BJ (cell line): ENCODE results near the gene MXRA8. TPM values are rescaled to one million over a fixed set of nuclear protein-coding genes. Genes with fewer than 3 reads are reported as not detected.

ENCODE experiments used
- CTCF ChIA-PET: fragments of 350-600 bp; formaldehyde crosslinking; extraction: SDS; loops from one replicate; lab custom pipeline; 2021; ENCODE audit warnings: antibody characterized with exemption, inconsistent platforms; lab: Yijun Ruan, JAX
- POLR2A ChIA-PET: fragments of 300-600 bp; sonication (Branson Sonifier 250); formaldehyde crosslinking; extraction: SDS; loops from one replicate; lab custom pipeline; 2021; ENCODE audit warnings: antibody characterized with exemption; lab: Charles Lee
- DNase-seq: peaks from one replicate; pipeline ENCODE4 v3.0.0-alpha.2; 2011; ENCODE audit warnings: low read depth
- H3K27me3 ChIP-seq: 2 replicates; pipeline ENCODE4 v1.6.0; 2011; ENCODE audit warnings: low read length; ENCODE audit not compliant: control insufficient read depth, insufficient read depth
- H3K36me3 ChIP-seq: 2 replicates; pipeline ENCODE4 v1.5.1; 2011; ENCODE audit warnings: low read length; ENCODE audit not compliant: control insufficient read depth, insufficient read depth
- H3K4me3 ChIP-seq: 2 replicates; pipeline ENCODE4 v1.5.1; 2011; ENCODE audit warnings: low read depth, mild to moderate bottlenecking, control low read depth, low read length
- CTCF ChIP-seq: IDR thresholded peaks from 2 replicates; pipeline ENCODE4 v1.5.1; 2011; ENCODE audit warnings: low read depth, mild to moderate bottlenecking, control low read depth, inconsistent platforms, low read length, moderate library complexity; ENCODE audit not compliant: insufficient read depth
- polyA plus RNA-seq: library from polyadenylated mRNA; depleted of rRNA; stranded (reverse); fragments of >200 nt; gene quantifications from 2 replicates; pipeline ENCODE4 v1.2.3, GENCODE V29; 2011

MXRA8 gene
- polyA plus RNA-seq, 1 experiment: 702 TPM

GRCh38 chr1:1353389-1354151 lies 4.8 kb downstream of the MXRA8 start:
- ChIA-PET POLR2A (no interaction called here), CTCF (interaction anchor here (4.2 kb wide), 1 partner anchor 20 kb away, joined by 43 read pairs; the partner anchor contains the start of gene AURKAIP1)
- H3K4me3 ChIP-seq: no peak overlapping the region
- no peaks in the 10 kb centered on the region for H3K27me3 ChIP-seq
- peaks cover 31% of the 10 kb centered on the region for H3K36me3 ChIP-seq
- no peak for DNase-seq
- TF ChIP-seq CTCF: no peak

- TF ChIP-seq CTCF: no peak
- Histone ChIP-seq H3K36me3 (peaks cover 31% of the 10 kb centered on the region), H3K27me3 (no peaks in the 10 kb centered on the region), H3K4me3 (no peak overlapping the region)
- POLR2A ChIA-PET: no interaction called here
- CTCF ChIA-PET: interaction anchor here (0.6 to 4.2 kb wide), 2 partner anchors 20 to 370 kb away, joined by 3 to 43 read pairs; partner anchors contain the start of gene AURKAIP1
- DNase-seq: no peak
These were observed 5.5 kb downstream of the MXRA8 start for GRCh38 chr1:1352786-1353388.

- CTCF ChIA-PET: interaction anchor here (0.6 to 4.2 kb wide), 6 partner anchors 21 to 369 kb away, joined by 3 to 43 read pairs (median 3); partner anchors contain the start of gene AURKAIP1
- Histone ChIP-seq H3K36me3 (peaks cover 31% of the 10 kb centered on the region), H3K27me3 (no peaks in the 10 kb centered on the region), H3K4me3 (peak overlapping the region; percentile 9)
- TF ChIP-seq CTCF: no peak
- POLR2A ChIA-PET: no interaction called here
- no peak for DNase-seq
These were observed 6.6 kb downstream of the MXRA8 start for GRCh38 chr1:1351511-1352427.

GRCh38 chr1:1349256-1350012 lies 8.9 kb downstream of the MXRA8 start, which contains the start of gene DVL1:
Gene DVL1, minus strand, starts transcription at chr1:1349418. Its CDS starts 353 bp downstream, at chr1:1349065.
- Histone ChIP-seq H3K27me3 (no peaks in the 10 kb centered on the region), H3K36me3 (peaks cover 25% of the 10 kb centered on the region), H3K4me3 (peak within 1 kb of the TSS; percentile 78)
- peak; percentile 52 for TF ChIP-seq CTCF
- DNase-seq: no peak
- CTCF ChIA-PET: interaction anchor here (1.7 to 2.1 kb wide), 2 partner anchors 8 to 23 kb away, joined by 8 to 46 read pairs; partner anchors contain the start of gene AURKAIP1
- POLR2A ChIA-PET: no interaction called here
